Activated naive CD8-positive, alpha-beta T cell treated with anti-CD3 and anti-CD28 coated beads, Interleukin-2, amount 10 ng/mL, durations not matched to agents 7 days and 5 days (primary cell): ENCODE data around the gene PLOD1. TPM values are rescaled to one million over a fixed set of nuclear protein-coding genes. Genes with fewer than 3 reads are reported as not detected.

Experiments used
- ATAC-seq: fragments of 150-1000 bp; cut with Tn5 transposase; one replicate; pipeline ENCODE4 v1.10.0; 2021; ENCODE audit warnings: low read depth, moderate library complexity
- POLR2A ChIA-PET: fragments of 350-600 bp; sonication (Branson Sonifier 250); formaldehyde crosslinking; loops from one replicate; lab custom pipeline; 2021; ENCODE audit warnings: antibody characterized with exemption; lab: Charles Lee
- DNase-seq: peaks from one replicate; pipeline ENCODE4 v3.0.0; 2021
- H3K27ac Mint-ChIP-seq: one replicate; pipeline ENCODE4 v1.8.0; 2022; ENCODE audit warnings: mild to moderate bottlenecking, mixed read lengths
- H3K27me3 Mint-ChIP-seq: one replicate; pipeline ENCODE4 v1.8.0; 2022; ENCODE audit warnings: mild to moderate bottlenecking, moderate library complexity, mixed read lengths
- H3K36me3 Mint-ChIP-seq: one replicate; pipeline ENCODE4 v1.8.0; 2021; ENCODE audit warnings: mild to moderate bottlenecking, mixed read lengths
- H3K4me1 Mint-ChIP-seq: one replicate; pipeline ENCODE4 v1.8.0; 2021; ENCODE audit warnings: mixed read lengths
- H3K4me3 Mint-ChIP-seq: one replicate; pipeline ENCODE4 v1.8.0; 2022; ENCODE audit warnings: mild to moderate bottlenecking, moderate library complexity, mixed read lengths
- H3K9me3 Mint-ChIP-seq: one replicate; pipeline ENCODE4 v1.8.0; 2021; ENCODE audit warnings: mixed read lengths
- total RNA-seq, 2 experiments: library from RNA; stranded (reverse); gene quantifications; one replicate each; pipeline ENCODE4 v1.2.3, GENCODE V29; 2021

PLOD1 gene
- total RNA-seq, 2 experiments from 2014 or later: 16.8 to 21.0 TPM

DNA sequence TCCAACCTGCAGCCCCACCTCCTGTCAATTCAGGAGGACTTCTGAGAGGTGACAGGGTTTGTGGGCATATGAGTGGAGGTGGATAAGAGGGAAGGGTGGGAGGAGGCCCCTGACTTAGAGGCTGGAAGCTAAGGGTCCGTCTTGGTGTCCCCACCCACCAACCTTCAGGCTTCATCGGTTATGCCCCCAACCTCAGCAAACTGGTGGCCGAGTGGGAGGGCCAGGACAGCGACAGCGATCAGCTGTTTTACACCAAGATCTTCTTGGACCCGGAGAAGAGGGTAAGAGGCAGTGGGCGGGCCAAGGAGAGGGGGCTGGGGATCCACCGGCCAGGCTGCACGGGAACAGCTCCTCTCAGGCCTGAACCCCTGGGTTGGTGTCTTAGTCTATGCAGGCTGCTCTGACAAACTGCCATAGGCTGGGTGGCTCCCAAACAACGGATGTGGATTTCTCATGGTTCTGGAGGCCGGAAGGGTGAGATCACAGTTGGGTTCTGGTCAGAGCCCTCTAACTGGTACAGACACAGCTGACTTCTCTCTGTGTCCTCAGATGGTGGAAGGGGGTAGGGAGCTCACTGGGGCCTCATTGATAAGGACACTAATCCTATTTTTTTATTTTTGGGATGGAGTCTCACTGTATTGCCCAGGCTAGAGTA, 18.1 kb downstream of the PLOD1 start:
- Mint-ChIP-seq H3K27me3 (no peaks in the 10 kb centered on the region), H3K27ac (no peak overlapping the region), H3K4me1 (peaks cover 2% of the 10 kb centered on the region), H3K4me3 (no peak overlapping the region), H3K9me3 (peaks cover 1% of the 10 kb centered on the region), H3K36me3 (peaks cover 7% of the 10 kb centered on the region)
- no peak for DNase-seq
- no peak for ATAC-seq
- POLR2A ChIA-PET: interaction anchor here (1.0 to 1.2 kb wide), 2 partner anchors 43 to 79 kb away, joined by 3 to 4 read pairs; no protein-coding TSS in a partner anchor

DNA sequence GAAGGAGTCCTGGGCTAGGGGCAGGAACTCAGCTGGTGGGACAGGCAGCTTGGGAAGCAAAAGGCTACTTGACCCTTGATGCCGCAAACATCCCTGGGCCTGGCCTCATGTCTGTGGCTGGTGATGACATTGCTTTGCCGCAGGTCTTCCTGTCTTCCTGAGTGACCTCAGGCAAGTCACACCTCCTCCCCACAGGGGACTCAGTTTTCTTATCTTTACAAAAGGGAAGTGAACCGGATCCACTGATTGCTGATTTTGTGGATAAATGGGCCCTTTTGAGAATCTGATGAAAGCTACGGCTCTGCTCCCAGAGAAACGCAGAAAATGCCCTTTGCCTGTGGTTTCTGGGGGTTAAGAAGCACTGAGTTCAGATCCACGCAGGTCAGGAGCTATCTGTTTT, 20.7 kb downstream of the PLOD1 start:
- H3K27ac Mint-ChIP-seq: no peak overlapping the region
- H3K9me3 Mint-ChIP-seq: no peaks in the 10 kb centered on the region
- no peaks in the 10 kb centered on the region for H3K27me3 Mint-ChIP-seq
- POLR2A ChIA-PET: no interaction called here
- no peaks in the 10 kb centered on the region for H3K36me3 Mint-ChIP-seq
- no peak overlapping the region for H3K4me3 Mint-ChIP-seq
- no peak for ATAC-seq
- H3K4me1 Mint-ChIP-seq: peaks cover 2% of the 10 kb centered on the region
- DNase-seq: no peak

DNA sequence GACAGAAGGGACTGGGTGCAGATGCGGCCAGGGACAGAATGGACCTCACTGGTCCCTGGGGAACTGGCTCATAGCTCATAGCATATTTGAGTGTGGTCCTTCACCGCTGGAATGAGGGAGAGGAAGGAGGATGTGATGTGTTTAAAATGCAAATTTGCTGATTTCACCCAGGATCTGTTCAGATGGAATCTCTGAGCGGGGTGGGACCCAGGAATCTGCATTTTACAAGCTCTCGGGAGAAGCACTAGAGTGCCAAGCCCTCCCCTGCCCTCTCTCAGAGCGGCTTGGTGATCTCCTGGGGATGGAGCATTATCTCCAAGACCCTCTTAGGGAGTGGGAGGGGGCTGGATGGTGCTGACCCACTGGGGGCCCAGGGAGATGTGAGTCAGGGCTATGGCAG, 22.9 kb downstream of the PLOD1 start:
- Mint-ChIP-seq H3K27me3 (no peaks in the 10 kb centered on the region), H3K9me3 (no peaks in the 10 kb centered on the region), H3K27ac (no peak overlapping the region), H3K36me3 (no peaks in the 10 kb centered on the region), H3K4me3 (no peak overlapping the region), H3K4me1 (peaks cover 2% of the 10 kb centered on the region)
- ATAC-seq (no peak), DNase-seq (no peak)
- POLR2A ChIA-PET: no interaction called here

DNA sequence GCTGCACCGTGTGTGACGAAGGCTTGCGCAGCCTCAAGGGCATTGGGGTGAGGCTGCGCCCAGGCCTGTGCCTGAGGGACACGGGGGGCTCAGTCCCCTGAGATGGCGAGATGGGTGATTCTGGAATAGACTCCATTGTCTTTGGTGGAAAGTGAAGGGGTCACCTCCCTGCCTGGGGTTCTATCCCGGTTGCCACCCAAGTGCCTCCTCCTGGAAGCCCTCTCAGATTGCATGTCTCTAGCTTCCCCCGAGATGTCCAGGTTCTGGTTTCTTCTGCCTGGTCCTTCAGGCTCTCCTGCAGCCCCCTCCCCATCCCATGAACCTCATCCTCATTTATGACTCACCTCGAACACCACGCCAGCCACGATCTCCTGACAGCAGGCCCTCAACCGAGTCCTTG, 23.4 kb downstream of the PLOD1 start:
- POLR2A ChIA-PET: interaction anchor here (1.0 kb wide), 1 partner anchor 48 kb away, joined by 3 read pairs; no protein-coding TSS in a partner anchor
- no peak for ATAC-seq
- no peak overlapping the region for H3K27ac Mint-ChIP-seq
- H3K4me1 Mint-ChIP-seq: peaks cover 2% of the 10 kb centered on the region
- H3K9me3 Mint-ChIP-seq: no peaks in the 10 kb centered on the region
- no peaks in the 10 kb centered on the region for H3K27me3 Mint-ChIP-seq
- DNase-seq: no peak
- H3K4me3 Mint-ChIP-seq: no peak overlapping the region
- no peaks in the 10 kb centered on the region for H3K36me3 Mint-ChIP-seq

DNA sequence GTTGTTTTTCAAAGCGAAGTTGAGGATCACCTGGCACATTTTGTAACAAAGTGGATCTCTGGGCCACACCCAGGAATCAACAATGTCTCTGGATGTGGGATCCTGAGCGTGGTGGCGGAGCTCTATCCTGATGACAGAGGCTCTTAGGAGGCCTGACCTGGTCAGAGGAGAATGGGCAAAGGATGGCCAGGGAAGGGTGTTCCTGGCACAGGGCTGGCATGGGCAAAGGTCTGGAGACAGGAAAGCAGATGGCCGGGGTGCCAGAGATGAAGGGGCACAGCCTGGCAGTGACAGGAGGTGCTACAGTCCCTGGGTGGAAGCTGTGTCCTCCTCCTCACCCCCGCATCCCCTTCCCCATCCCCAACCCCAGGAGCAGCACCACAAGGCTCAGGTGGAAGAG, 25.8 kb downstream of the PLOD1 start:
- Mint-ChIP-seq H3K9me3 (no peaks in the 10 kb centered on the region), H3K36me3 (peaks cover 3% of the 10 kb centered on the region), H3K4me3 (no peak overlapping the region), H3K4me1 (peaks cover 2% of the 10 kb centered on the region), H3K27me3 (no peaks in the 10 kb centered on the region), H3K27ac (no peak overlapping the region)
- POLR2A ChIA-PET: interaction anchor here (1.5 to 2.3 kb wide), 2 partner anchors 50 to 52 kb away, joined by 6 to 9 read pairs; no protein-coding TSS in a partner anchor
- no peak for ATAC-seq
- no peak for DNase-seq

DNA sequence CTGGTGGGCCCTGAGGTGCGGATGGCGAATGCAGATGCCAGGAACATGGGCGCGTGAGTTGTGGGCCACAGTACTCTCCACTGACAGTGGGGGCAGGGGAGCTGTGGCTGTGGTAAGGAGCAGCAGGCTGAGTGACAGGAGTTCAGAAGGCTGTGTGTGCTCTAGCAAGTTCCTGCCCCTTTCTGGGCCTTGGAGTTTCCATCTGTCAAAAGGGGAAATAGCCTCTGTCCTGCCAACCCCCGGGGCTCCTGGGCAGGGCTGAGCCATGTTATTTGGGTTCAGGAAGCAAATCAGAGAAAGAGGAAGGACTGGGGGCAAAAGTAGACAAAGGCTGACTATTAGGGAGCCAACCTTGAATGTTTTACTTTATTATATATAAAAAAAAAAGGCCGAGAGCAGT, 26.2 kb downstream of the PLOD1 start:
- ATAC-seq (peak; percentile 22), DNase-seq (no peak)
- H3K27me3 Mint-ChIP-seq: no peaks in the 10 kb centered on the region
- H3K4me1 Mint-ChIP-seq: peaks cover 2% of the 10 kb centered on the region
- H3K27ac Mint-ChIP-seq: no peak overlapping the region
- H3K36me3 Mint-ChIP-seq: peaks cover 3% of the 10 kb centered on the region
- no peak overlapping the region for H3K4me3 Mint-ChIP-seq
- POLR2A ChIA-PET: interaction anchor here (1.5 to 2.3 kb wide), 2 partner anchors 51 to 53 kb away, joined by 6 to 9 read pairs; no protein-coding TSS in a partner anchor
- no peaks in the 10 kb centered on the region for H3K9me3 Mint-ChIP-seq

DNA sequence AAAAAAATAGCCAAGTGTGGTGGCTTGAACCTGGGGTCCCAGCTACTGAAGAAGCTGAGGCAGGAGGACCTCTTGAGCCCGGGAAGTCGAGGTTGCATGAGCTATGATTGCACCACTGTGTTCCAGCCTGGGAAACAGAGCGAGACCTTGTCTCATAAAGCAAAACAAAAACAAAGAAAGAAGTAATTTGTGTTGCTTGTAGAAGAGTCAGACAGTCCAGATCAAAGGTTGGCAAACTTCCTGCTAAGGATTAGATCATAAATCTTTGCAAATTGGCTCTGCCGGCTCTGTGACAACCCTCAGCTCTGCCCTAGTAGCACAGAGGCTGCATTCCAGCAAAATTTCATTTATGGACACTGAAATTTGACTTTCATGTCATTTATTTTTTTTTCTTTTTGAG, 26.7 kb downstream of the PLOD1 start:
- ATAC-seq: no peak
- no peak overlapping the region for H3K27ac Mint-ChIP-seq
- H3K9me3 Mint-ChIP-seq: no peaks in the 10 kb centered on the region
- H3K4me1 Mint-ChIP-seq: peaks cover 2% of the 10 kb centered on the region
- H3K27me3 Mint-ChIP-seq: no peaks in the 10 kb centered on the region
- POLR2A ChIA-PET: interaction anchor here (1.5 to 2.3 kb wide), 2 partner anchors 51 to 53 kb away, joined by 6 to 9 read pairs; no protein-coding TSS in a partner anchor
- no peak overlapping the region for H3K4me3 Mint-ChIP-seq
- no peak for DNase-seq
- peaks cover 3% of the 10 kb centered on the region for H3K36me3 Mint-ChIP-seq

DNA sequence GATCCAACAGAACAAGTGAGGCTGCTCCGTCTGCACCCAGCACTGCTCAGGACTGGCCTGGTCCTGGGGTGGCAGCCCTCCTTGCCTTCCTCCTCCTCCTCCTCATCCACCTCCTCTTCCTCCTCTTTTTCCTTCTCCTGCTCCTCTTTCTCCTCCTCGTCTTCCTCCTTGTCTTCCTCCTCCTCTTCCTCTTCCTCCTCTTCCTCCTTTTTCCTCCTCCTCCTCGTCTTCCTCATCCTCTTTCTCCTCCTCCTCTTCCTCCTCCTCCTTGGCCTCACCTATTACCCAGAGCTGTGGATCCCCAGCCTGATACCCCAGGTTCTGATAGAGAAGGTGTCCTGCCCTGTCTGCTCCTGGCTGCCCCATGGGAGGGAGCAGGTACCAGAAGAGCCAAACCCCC, 29.1 kb downstream of the PLOD1 start:
- H3K4me3 Mint-ChIP-seq: no peak overlapping the region
- H3K27me3 Mint-ChIP-seq: no peaks in the 10 kb centered on the region
- H3K4me1 Mint-ChIP-seq: no peaks in the 10 kb centered on the region
- DNase-seq (no peak), ATAC-seq (no peak)
- POLR2A ChIA-PET: no interaction called here
- H3K36me3 Mint-ChIP-seq: peaks cover 3% of the 10 kb centered on the region
- no peaks in the 10 kb centered on the region for H3K9me3 Mint-ChIP-seq
- peak overlapping the region; percentile 67 for H3K27ac Mint-ChIP-seq

DNA sequence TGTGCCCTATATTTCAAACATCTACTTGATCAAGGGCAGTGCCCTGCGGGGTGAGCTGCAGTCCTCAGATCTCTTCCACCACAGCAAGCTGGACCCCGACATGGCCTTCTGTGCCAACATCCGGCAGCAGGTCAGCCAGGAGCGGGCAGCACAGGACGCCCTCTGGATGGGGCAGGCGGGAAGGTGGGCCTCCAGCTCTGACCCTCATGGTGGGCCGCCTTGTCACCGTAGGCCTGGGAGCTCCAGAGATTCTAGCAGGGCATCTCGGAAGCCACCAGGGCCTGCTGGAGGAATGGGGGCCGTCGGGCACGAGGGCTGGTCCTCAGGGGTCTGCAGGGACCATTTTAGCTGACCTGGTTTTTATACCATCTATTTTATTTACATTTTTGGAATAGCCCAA, 30.1 kb downstream of the PLOD1 start:
- DNase-seq (no peak), ATAC-seq (no peak)
- Mint-ChIP-seq H3K27ac (no peak overlapping the region), H3K4me3 (no peak overlapping the region), H3K9me3 (no peaks in the 10 kb centered on the region), H3K4me1 (no peaks in the 10 kb centered on the region), H3K27me3 (no peaks in the 10 kb centered on the region), H3K36me3 (peaks cover 3% of the 10 kb centered on the region)
- POLR2A ChIA-PET: interaction anchor here (0.7 kb wide), 1 partner anchor 57 kb away, joined by 3 read pairs; no protein-coding TSS in a partner anchor

DNA sequence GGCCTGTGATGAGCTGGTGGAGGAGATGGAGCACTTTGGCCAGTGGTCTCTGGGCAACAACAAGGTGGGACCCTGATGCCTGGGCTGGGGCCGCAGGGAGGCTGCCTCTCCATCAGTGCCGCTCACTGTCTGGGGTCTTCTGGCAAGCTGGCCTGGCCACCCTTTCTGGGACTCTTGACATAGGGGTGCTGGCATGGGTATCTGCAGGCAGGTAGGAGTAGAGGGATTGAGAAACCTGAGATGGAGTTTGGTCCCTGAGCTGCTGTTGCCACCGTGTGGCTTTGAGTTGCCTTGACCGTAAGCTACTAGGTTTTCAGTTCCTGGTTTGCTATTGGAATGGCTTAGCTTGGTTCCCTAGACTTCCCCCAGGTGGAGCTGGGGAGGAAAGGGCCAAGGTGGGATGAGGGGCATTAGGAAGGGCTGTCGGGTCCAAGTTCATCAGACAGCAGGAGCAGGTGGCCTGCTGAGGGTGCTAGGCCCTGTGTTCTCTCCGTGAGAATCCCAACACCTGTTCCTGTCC, 32.6 kb downstream of the PLOD1 start:
- POLR2A ChIA-PET: interaction anchor here (1.7 to 5.7 kb wide), 2 partner anchors 13 to 58 kb away, joined by 6 to 69 read pairs; partner anchors contain the start of gene MFN2
- Mint-ChIP-seq H3K36me3 (peaks cover 9% of the 10 kb centered on the region), H3K27ac (no peak overlapping the region), H3K27me3 (no peaks in the 10 kb centered on the region), H3K9me3 (no peaks in the 10 kb centered on the region), H3K4me3 (no peak overlapping the region), H3K4me1 (peaks cover 7% of the 10 kb centered on the region)
- DNase-seq (no peak), ATAC-seq (peak; percentile 65)

DNA sequence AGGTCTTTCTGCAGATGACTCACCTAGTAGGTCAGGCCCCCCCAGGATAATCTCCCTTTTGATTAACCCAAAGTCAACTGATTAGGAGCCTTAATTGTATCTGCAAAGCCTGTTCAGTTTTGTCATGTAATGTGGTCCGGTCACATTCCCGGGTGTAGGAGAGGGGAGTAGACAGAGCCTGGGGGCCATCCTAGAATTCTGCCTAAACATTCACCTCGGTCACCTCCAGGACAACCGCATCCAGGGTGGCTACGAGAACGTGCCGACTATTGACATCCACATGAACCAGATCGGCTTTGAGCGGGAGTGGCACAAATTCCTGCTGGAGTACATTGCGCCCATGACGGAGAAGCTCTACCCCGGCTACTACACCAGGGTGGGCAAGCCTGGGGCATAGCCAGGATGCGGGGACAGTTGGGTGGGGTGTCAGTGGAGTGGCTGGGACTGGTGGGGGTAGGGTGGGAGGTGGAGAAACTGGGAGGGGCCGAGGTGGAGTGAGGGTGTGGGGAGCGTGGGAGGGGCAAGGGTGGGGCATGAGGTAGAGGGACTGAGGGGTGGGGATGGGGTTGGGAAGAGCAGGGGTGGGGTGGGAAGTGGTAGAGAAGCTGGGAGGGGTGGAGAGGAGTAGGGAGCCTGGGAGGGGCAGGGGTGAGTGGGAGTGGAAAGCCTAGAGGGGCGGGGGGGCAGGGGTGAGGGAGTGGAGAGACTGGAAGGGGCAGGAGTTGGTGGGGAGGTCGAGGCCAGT, 36.1 kb downstream of the PLOD1 start:
- Mint-ChIP-seq H3K4me3 (no peak overlapping the region), H3K4me1 (peaks cover 22% of the 10 kb centered on the region), H3K36me3 (peaks cover 23% of the 10 kb centered on the region), H3K27me3 (no peaks in the 10 kb centered on the region), H3K9me3 (no peaks in the 10 kb centered on the region), H3K27ac (no peak overlapping the region)
- DNase-seq: no peak
- ATAC-seq: no peak
- POLR2A ChIA-PET: interaction anchor here (0.8 to 5.7 kb wide), 3 partner anchors 9 to 61 kb away, joined by 3 to 180 read pairs (median 69); partner anchors contain the start of gene MFN2

DNA sequence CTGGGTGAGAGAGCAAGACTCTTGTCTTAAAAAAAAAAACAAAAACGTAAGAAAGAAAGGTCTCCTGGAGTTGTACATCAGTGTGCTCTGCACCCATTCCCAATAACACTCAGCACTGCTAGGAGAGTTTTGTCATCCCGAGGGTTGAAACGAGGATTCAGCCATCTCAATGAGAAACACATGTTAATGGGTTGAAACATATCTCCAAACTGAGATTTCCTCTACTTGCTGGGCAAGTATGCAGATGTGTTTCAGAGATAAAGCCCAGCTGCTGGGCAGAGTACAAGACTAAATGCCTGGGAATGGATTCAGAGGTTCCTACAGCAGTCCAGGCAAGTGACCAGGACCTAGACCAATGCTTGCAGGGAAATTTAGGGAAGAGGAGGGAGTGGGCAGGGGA, 43.1 kb downstream of the PLOD1 start:
- no peaks in the 10 kb centered on the region for H3K27me3 Mint-ChIP-seq
- POLR2A ChIA-PET: interaction anchor here (0.8 to 7.4 kb wide), 2 partner anchors 60 to 69 kb away, joined by 4 to 207 read pairs; no protein-coding TSS in a partner anchor
- peaks cover 17% of the 10 kb centered on the region for H3K36me3 Mint-ChIP-seq
- ATAC-seq (no peak), DNase-seq (no peak)
- no peak overlapping the region for H3K27ac Mint-ChIP-seq
- H3K4me3 Mint-ChIP-seq: no peak overlapping the region
- H3K4me1 Mint-ChIP-seq: peaks cover 28% of the 10 kb centered on the region
- no peaks in the 10 kb centered on the region for H3K9me3 Mint-ChIP-seq

DNA sequence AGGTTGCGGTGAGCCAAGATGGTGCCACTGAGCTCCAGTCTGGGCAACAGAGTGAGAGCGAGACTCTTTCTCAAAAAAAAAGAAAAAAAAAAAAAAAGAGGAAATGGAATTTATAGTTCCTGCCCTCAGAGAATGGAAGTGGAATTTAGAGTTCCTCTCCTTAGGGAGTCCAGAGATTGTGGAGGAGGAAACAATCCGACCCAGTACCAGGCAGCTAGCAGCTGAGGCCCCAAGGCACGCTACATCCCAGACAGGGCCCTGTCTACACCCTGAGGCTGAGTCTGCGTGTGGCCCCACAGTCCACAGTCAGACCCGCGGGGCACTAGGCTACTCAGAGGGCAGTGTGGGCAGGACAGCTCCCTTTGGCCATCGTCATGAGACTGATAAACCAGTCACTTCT, 43.8 kb downstream of the PLOD1 start:
- no peak overlapping the region for H3K4me3 Mint-ChIP-seq

More for the DNA sequence above, 43.8 kb downstream of the PLOD1 start:
- DNase-seq (no peak), ATAC-seq (no peak)
- peaks cover 22% of the 10 kb centered on the region for H3K4me1 Mint-ChIP-seq
- H3K27me3 Mint-ChIP-seq: no peaks in the 10 kb centered on the region
- no peak overlapping the region for H3K27ac Mint-ChIP-seq
- POLR2A ChIA-PET: interaction anchor here (0.8 to 7.4 kb wide), 3 partner anchors 53 to 69 kb away, joined by 4 to 207 read pairs (median 12); partner anchors contain the start of gene KIAA2013
- H3K36me3 Mint-ChIP-seq: peaks cover 16% of the 10 kb centered on the region
- no peaks in the 10 kb centered on the region for H3K9me3 Mint-ChIP-seq
